GM12864 (cell line): Measurements from ENCODE around the gene KCNQ2.

Source experiments
- DNase-seq: peaks from one replicate; pipeline ENCODE4 v3.0.0-alpha.2; 2011; ENCODE audit warnings: low read depth
- H3K4me3 ChIP-seq: 2 replicates; pipeline ENCODE4 v1.5.1; 2011; ENCODE audit warnings: mild to moderate bottlenecking, low read depth, low read length, control low read depth
- TF ChIP-seq, protein P1 (sequence below): IDR thresholded peaks from 2 replicates; pipeline ENCODE4 v1.5.1; 2011; ENCODE audit warnings: low read depth, mild to moderate bottlenecking, moderate library complexity, low read length, control low read depth, inconsistent platforms; ENCODE audit errors: missing control alignments

The KCNQ2 gene

DNA sequence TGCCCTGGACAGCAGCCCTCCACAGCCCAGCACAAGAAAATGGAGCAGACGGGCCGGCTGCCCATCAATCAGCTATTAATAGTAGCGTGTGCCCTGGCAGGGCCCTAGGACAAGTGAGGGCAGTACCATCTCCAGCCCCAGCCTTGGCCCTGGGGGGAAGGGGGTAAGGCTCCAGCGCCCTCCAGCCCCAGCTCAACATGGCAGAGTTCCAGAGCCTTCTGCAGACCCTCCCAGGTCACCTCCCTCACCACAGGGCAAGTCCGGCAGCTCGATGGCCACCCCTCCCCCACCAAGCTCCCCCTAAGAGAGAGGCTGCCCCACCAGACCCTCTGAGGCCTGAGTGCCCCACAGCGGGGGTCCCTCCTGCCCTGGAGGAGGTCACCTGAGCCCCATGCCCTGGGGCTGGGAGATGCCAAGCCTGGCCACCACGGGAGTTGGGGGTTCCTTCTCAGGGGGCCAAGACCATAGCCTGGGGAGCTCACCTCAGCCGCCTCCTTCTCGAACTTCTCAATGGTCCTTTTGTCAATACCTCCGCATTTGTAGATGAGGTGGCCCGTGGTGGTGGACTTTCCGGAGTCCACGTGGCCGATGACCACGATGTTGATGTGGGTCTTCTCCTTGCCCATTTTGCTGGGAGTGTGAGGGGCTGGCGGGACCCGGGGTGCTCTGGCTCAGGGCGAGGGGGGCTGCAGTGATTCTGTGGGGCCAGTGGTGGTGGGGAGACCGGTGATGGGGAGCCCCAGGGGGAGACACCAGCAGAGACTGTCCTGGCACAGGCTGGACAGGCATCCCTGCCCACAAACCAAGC lies 24.9 kb upstream of the KCNQ2 start:
- H3K4me3 ChIP-seq: no peak overlapping the region
- TF ChIP-seq, protein P1, sequence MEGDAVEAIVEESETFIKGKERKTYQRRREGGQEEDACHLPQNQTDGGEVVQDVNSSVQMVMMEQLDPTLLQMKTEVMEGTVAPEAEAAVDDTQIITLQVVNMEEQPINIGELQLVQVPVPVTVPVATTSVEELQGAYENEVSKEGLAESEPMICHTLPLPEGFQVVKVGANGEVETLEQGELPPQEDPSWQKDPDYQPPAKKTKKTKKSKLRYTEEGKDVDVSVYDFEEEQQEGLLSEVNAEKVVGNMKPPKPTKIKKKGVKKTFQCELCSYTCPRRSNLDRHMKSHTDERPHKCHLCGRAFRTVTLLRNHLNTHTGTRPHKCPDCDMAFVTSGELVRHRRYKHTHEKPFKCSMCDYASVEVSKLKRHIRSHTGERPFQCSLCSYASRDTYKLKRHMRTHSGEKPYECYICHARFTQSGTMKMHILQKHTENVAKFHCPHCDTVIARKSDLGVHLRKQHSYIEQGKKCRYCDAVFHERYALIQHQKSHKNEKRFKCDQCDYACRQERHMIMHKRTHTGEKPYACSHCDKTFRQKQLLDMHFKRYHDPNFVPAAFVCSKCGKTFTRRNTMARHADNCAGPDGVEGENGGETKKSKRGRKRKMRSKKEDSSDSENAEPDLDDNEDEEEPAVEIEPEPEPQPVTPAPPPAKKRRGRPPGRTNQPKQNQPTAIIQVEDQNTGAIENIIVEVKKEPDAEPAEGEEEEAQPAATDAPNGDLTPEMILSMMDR: no peak
- no peak for DNase-seq

DNA sequence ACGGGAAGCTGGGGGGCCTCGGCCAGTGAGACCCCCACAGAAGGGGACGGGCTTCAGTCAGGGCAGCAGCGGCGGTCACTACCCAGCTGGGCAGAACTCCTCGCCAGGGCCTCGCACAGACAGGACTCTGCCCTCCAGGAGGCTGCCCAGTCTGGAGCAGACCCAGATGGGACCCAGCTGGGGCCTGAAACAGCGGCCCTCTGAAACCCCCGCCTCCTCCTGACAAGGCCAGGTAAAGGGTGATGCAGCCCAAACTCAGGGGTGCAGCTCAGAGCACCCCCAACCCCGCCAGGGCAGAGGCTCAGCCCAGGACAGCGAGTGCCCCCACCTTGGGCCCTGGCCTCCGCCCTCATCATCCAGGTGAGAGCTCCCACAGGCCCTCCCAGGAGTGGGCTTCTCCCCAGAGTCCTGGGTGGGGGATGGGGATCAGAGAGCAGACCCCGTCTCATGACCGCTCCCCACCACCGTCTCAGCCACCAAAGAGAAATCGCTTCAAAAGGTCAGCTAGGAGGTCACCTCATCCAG lies 24.2 kb upstream of the KCNQ2 start:
- no peak for DNase-seq
- no peak overlapping the region for H3K4me3 ChIP-seq
- TF ChIP-seq, protein P1: no peak

- DNase-seq: no peak
- no peak overlapping the region for H3K4me3 ChIP-seq
- TF ChIP-seq, protein P1: peak; percentile 89
These were observed 23.5 kb upstream of the KCNQ2 start for GRCh38 chr20:63495741-63496595.

- no peak for DNase-seq
- TF ChIP-seq, protein P1: no peak
- H3K4me3 ChIP-seq: no peak overlapping the region
These were observed 22.8 kb upstream of the KCNQ2 start for GRCh38 chr20:63495167-63495720.

DNA sequence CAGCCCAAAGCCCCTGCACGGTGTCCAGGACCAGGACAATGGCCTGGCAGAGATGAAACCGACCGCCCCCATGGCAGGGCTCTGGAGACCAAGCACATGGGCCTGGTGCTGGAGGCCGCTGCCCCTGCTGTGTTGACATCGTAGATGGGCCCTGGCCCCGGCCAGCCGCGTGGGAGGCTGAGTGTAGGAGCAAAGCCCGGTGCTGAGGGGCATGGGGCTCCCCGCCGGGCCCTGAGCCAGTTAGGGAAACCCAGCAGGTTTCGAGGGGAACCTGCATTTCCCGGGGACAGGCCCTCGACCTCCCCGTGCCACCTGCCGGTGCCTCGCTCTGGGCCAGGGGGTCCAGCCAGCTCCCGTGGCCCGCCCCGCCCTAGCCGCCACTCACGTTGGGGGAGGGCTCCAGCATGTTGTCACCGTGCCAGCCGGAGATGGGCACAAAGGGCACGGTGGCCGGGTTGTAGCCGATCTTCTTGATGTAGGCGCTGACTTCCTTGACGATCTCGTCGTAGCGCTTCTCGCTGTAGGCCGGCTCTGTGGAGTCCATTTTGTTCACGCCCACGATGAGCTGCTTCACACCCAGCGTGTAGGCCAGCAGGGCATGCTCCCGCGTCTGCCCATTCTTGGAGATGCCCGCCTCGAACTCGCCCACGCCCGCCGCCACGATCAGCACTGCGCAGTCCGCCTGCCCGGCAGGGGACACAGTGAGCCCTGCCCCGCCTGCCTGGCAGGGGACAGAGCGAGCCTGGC lies 22.1 kb upstream of the KCNQ2 start:
- DNase-seq: no peak
- TF ChIP-seq, protein P1: no peak
- H3K4me3 ChIP-seq: no peak overlapping the region

GRCh38 chr20:63494084-63494419 lies 21.6 kb upstream of the KCNQ2 start:
- TF ChIP-seq, protein P1: no peak
- no peak for DNase-seq
- H3K4me3 ChIP-seq: no peak overlapping the region
